Measurements from ENCODE around the gene ZCCHC9. TPM values are rescaled to one million over a fixed set of nuclear protein-coding genes. Genes with fewer than 3 reads are reported as not detected.
"Not testable (repeated sequence)": the region's sequence is repeated elsewhere in the genome, so short reads cannot be mapped to it uniquely, and the experiment has no call there.

The ZCCHC9 gene
- total RNA-seq, 1 donor from 2014 or later, result 26.8 TPM

DNA sequence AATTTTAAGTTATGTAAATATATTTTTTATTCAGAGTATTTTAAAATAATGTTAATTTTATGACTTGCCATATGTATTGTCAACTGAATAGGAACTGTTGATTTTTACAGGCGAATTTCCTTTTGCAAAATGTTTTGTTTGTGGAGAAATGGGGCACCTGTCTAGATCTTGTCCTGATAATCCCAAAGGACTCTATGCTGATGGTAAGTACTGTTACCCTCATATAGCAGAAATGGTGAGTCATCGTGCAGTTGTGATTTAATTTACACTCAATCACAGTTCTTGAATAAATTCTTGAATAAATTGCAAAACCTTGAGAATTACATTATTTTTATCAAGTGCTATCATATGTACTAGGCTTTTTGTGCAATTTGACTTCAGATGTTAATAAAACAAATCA is 7.4 kb downstream of the ZCCHC9 start:
- DNase-seq (ENCODE audit: low spot score), result no peak

DNA sequence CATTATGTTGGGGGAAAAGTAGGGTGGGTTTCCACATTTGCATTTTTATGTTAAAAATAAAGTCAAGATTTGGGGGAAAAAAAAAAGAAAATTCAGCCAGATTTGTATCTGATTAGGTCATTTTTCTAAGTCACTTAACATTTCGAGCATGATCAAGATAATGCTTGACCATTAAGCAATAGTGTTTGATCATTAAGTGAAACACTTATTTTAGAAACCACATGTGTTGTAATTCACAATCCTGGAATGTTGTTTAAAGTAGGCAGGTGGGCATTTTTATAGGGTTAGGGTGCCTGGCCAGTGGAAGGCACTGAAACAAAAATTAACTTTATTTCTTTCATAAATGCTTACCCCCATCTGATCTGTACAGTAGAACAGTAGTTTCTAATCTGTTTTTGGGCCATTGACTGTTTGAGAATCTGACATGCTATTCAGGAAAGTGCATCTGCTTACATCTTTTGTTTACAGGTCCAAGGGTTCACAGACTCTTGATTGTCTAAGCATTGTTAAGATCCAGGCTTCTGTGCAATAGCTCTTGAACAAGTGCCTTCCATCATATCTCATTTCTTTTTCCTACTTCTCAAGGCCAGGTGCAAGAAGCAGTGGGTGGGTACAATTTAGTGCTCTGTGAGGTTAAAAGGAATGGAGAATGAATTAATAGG is 9.1 kb downstream of the ZCCHC9 start:
- DNase-seq (ENCODE audit: low spot score), result no peak

DNA sequence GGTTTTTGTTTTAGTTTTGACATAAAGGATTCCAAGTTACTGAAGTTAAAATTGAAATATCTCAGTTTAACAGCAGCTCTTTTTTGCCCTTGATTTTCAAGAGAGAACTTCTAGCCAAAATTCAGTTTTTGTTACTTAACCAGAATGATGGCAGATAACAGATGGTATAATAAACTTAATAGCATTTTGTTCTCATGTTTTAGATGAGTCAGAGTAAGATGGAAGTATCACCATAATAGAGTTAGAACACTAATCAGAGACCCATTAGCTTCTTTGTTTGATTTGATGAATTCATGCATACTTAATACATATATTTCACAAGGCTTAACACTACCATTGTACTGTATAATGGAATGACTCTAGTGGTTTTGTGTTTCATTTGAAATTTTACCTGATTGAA is 11.9 kb downstream of the ZCCHC9 start:
- DNase-seq (ENCODE audit: low spot score), result no peak

DNA sequence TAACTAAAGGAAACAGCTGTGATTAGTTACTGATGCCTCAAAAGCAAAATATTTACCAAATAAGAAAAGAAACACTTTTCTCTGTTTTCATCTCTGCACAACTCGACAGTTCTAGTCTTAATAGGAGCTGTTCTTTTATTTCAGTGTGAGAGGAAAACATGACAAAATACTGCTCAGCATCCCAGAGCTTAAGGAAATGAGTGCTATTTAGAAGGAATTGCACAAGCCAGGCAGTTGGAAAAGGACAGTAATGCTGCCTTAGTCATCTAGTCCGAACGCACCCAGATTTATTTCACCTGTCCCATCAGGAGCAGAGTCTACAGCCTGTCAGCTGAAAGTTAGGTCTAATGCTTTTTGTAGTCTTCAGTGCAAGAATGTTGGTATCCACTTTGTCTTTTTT is 12.3 kb downstream of the ZCCHC9 start:
- no peak for DNase-seq (ENCODE audit: low spot score)

DNA sequence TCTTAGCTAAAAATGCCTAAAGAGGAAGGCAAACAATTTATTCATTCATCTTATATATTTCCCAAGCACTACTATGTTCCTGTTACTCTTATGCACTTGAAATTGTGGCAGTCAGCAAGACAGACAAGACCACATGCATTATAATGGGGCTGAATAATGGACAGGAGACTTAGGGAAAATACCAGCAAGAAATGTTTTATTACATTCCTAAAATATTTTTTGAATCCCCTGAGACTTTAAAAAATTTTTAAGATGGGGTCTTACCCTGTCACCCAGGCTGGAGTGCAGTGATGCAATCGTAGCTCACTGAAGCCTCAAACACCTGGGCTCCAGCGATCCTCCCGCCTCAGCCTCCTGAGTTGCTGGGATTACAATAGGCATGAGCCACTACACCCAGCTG is 13.2 kb downstream of the ZCCHC9 start:
- no peak for DNase-seq (ENCODE audit: low spot score)

DNA sequence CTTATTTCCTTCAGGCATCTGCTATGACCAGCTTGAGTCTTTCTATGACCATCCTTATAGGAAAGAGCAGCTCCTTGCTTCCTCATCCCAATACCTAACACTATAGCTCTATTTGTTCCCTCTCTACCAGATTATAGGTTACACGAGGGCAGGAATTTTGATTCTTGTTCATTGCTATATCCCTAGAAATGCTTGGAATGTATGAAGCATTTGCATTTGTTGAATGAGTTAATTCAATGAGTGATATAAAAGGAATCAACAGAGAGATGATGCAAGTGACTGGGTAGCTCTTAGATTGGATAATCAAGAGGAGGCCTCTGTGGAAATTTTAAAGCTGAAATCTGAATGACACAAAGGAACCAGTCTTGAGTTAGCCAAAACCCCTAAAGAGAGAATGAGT is 13.9 kb downstream of the ZCCHC9 start:
- DNase-seq (ENCODE audit: low spot score), result no peak

DNA sequence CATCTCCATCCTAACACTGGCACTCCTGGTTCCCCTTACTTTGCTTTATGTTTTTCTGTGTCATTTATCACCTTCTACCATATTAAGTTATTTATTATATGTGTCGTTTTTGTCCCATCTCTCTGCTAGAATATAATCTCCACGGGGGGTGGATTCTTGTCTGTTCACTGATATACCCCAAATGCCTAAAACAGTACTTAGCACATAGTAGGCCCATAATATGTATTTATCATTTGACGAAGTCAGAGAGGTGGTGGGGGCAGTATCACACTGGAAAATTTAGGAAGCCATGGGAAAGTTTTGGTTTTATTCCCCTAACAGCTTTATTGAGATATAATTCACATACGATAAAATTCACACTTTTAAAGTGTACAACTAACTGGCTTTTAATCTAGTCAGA is 14.4 kb downstream of the ZCCHC9 start:
- no peak for DNase-seq (ENCODE audit: low spot score)

DNA sequence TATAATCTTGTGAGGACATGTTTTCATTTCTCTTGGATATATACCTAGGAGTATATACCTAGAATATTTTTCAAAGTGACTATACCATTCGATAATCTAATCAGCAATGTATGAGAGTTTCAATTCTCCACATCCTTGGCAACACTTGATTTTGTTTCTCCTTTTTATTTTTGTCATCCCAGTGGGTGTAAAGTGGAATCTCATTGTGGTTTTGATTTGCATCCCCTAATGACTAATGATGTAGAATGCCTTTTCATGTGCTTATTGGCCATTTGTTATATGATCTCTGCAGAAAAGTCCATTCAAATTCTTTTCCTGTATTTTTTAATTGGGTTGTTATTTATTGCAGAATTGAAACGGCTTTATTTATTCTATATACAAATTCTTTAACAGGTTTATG is 15.2 kb downstream of the ZCCHC9 start:
- no peak for DNase-seq (ENCODE audit: low spot score)

DNA sequence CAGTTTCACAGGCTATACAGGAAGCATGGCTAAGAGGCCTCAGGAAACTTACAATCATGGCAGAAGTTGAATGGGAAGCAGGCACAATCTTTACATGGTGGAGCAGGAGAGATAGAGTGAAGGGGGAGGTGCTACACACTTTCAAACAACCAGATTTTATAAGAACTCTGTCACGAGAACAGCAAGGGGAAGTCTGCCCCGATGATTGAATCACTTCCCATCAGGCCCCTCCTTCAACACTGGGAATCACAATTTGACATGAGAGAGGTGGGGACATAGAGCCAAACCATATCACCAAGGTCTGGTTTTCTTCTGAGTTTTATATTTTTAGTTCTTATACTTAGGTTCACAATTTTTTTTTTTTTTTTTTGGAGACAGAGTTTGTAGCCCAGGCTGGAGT is 16.1 kb downstream of the ZCCHC9 start:
- no peak for DNase-seq (ENCODE audit: low spot score)

DNA sequence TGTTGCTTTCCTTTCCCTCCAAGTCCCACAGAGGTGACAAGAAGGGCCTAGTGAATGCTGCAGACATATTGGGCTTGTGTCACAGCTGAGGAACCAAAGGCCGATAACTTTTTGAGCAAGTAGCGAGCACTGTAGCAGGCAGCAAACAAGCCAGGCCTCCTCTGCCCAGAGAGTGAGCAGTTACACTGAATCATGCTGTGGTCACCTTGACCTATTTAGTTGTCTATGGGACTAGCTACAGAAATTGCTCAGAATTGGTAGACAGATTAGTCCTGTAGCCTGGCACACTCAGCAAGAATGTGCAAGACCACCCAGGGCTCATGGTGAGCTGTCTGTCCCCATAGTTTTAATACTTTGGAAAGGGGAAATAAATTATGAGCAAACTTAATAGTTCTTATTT is 25.2 kb downstream of the ZCCHC9 start:
- DNase-seq (ENCODE audit: low spot score), result no peak

DNA sequence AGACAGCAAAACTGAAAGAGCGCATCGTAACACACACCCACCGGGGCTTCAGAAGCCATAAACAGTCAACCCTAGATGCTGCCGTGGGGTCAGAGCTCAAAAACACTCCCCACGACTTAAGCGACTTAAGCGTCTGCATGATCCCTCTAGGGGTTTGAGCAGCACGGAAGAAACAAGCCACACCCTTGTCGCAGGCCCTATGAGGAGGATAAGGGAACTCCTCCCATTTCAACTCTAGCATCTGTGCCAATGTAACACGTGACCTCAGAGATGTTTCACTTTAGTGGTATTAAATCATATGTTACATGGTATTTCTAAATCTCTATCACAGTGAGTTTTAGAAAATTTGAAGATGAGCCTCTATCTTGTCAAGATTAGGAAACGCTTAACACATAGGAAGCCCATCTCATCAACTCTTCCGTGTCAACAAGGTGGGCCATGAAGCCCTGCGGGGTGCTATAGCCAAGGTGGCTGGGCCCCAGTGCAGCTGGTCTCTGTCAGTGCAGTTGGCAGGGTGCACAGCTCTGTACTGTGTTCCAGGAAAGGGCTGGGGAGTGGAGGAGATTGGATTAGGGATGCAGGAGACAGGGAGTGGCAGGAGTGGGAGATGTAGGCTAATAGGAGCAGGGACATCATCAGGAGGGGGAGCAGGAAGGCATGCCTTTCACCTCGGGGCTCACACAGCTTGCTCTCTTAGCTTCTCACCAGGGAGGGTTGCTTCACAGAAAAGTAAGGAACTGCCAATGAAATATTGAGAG is 33.1 kb downstream of the ZCCHC9 start:
- no peak for DNase-seq (ENCODE audit: low spot score)

DNA sequence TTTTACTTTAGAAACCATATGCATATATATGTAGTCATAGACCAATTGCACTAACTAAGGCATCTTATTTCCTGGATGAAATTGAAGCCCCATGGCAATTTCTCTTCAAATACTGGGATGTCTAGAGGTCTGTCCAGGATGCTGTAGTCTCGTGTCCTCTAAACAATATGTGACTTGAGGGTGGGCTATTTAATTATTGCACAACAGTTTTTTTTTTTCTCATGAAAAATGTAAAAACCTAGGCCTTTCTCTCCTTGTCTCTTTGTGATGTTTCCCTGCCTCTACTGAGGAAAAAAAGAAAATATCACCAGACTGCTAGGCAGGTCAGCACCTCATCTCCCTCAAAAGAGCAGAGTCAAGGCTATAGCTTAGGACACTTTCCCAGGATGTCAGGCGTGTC is 34.6 kb downstream of the ZCCHC9 start:
- no peak for DNase-seq (ENCODE audit: low spot score)

DNA sequence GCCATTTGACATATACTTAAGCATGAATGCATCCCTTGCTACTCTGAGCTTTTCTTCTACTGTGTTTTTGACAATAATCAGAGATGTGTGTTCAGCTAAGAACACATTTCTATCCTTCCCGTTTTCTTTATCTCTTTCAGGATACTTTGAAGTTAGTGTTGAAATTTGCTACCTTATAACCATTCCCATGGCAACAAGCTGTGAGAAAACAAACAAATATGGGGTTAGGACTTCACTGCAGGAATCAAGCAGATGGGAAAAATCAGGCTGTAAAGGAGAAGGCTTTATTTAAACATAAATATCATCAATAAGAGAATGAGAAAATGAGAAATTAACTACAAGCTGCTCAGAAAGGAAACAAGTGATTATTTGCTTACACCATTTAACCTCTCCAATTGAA is 35.2 kb downstream of the ZCCHC9 start:
- no peak for DNase-seq (ENCODE audit: low spot score)

DNA sequence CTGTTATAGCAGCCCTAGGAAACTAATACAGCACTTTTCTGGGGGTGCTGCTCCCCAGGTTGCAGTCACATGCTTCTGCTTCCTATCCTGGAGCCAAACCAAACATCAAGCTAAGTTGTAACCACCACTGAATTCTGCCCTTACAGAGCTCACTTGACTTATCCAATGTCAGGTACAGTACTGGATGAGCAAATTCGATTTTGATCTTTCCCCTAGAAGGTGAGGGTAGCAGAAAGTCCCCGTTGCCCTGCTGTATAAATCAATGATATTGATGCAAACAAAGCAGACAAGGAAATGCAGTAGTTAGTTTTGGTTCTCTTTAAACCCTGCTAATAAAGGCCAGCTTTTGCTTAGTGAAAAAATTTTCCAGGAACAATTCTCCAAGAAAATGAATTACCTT is 36.4 kb downstream of the ZCCHC9 start:
- DNase-seq (ENCODE audit: low spot score), result no peak

DNA sequence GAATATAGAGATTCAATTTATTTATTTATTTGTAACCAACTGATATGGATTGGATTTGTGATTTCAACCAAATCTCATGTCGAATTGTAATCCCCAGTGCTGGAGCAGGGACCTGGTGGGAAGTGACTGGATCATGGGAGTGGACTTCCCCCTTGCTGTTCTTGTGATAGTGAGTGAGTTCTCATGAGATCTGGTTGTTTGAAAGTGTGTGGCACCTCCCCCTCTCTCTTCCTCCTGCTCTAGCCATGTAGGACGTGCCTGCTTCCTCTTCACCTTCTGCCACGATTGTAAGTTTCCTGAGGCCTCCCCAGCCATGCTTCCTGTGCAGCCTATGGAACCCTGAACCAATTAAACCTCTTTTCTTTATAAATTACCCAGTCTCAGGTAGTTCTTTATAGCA is 36.8 kb downstream of the ZCCHC9 start:
- not testable (repeated sequence) for DNase-seq (ENCODE audit: low spot score)

DNA sequence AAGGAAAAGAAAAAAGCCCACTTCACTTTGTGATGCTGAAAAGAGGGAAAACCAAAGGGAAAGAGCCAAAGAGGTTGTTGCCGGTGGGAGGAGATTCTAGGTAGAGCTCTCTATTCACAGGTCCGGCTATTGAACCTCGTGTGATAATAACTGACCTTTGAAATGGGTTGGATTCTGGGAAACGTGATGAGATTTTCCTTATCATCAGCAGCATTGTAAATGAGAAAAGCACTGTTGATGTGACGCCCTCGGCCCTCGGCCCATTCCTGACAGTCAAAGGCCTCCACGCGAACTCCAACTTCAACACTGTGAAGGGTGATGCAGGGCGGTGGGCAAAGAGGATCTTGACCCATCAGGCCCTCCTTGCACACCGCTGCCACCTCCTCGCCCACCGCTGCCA is 43.3 kb downstream of the ZCCHC9 start:
- DNase-seq (ENCODE audit: low spot score), result no peak

DNA sequence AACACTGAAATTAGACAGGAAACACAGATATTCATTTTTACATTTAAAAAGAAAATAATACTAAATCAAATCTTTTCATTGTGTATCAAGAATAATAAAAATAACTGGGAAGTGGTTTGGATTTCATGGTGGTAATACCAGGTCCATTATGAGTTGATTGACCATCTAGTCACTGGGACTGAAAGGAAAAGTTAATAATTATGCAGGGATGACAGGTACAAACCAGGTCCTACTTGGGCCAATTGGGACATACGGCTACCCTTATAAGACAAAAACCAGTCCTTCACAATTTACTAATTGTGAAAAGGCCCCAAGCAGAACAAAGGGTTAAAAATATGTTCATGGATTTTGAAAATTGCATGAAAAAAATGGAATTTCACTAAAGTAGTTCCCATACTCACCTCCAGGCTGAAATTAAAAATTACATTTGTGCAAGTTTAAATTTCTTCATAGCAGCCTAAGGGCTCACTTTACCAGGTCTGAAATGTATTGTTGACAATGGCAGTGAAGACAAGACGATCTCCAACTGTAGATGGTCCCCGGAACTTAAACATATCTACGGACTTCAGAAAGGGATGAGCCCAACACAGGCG is 44.1 kb downstream of the ZCCHC9 start:
- no peak for DNase-seq (ENCODE audit: low spot score)

DNA sequence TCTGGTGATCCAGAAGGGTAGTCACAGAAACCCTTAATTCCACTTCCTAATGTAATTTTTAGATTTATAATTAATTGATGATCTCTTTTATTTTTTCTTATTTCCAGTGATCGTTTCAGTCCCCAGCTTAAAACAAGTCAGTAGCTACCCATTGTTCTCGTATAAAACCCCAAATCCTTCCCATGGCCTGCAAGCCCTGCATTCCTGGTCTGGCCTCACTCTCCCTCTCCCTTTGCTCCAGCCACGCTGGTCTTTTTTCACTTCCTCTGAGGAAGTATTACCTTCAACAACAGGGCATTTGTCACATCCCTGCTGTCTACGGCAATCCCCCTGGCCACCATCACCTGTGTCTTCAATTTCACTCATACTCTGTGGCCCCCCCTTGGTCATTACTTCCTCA is 47.8 kb downstream of the ZCCHC9 start:
- DNase-seq (ENCODE audit: low spot score), result no peak

DNA sequence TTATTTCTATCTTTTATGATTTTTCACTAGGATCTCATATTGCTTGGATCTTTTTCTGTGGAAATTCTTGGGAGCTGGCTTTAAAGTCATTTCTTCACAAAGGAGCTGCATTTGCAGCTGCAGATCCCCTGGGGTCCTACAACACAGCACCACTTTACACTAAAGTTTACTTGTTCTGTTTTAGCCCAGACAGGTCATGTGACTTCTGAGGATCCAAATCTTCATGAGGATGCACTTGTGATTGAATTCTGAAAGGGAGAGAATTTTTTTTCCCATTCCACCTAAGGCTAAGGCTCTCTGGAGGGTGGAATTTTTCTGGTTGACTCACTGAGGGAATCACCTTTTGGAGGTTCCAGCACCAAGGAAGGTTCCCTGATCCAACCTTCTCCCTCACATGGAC is 49.1 kb downstream of the ZCCHC9 start:
- DNase-seq (ENCODE audit: low spot score), result no peak

DNA sequence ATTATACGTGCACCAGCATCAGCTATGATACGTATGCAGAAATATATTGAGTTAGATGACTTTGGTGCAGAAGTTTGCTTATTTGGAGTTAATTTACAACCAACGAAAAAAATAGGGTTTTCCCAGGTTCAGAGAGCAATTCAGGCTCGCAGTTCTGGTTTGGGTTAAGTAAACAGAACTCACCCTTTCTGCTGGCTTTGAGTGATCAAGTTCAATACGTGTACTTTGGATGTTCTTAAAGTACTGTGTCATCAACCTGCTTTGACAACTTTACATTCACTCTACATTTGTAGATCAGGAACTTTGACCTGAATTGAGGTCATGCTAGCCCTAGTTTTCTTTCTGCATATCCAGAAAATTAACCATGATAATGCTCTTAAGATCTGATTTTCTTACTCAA is 51.8 kb downstream of the ZCCHC9 start:
- DNase-seq (ENCODE audit: low spot score), result peak; percentile 34

DNA sequence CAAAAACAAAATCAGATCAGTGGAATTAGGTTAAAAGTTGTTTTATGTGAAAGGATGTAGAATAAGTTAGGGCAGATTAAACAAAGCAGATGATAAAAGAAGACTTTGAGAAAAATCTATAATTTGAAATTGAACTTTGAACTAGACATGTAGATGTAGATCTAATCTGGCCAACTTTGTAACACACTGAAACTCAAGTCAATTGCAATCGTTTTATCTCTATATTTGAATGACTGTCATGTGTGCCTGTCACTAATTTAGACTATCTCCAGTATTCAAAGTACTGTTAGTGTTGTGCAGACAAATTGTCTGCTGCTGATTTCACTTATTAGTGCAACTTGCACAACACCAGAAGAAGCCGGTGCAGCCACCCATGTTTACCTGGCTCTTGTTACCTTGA is 52.7 kb downstream of the ZCCHC9 start:
- DNase-seq (ENCODE audit: low spot score), result no peak

DNA sequence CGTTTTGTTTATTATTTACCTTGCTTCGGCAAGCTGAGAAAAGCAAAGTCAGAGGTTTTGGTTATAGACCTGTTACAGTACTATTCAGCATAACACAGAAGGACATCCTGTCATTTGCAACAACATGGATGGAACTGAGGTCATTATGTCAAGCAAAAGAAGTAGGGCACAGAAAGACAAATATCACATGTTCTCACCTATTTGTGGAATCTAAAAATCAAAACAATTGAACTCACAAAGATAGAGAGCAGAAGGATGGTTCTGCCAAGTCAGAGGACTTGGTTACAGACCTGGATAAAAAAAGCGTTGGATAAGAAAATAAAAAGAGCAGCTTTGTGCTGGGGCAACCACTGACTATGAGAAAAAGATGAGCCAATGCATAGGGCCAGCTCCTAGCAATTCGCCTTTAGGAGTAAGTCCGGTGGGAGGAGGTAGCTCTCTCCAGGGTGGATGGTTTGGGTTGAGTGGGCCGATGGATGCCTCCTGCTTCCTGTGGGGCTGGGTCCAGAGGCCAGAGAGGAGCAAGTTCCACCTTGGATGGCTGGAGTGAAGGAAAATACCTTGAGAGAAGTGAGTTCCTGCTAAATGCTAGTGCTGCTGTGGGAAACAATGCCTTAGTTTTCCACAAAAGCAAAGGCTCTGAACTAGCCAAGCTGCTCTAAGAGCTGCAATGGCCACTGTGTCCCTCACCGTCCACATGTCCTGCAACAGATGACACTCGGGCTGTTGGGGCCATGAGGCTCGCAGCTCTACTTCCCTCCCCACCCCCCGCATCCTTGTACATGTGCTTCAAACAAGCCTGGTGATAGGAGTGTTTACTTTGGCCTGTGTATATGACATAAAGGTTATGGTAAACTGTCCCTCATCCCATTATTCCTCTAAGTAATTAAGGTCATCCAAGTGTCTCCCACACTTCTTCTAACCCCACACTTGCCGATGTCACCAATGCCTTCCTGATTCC is 54.2 kb downstream of the ZCCHC9 start:
- peak; percentile 35 for DNase-seq (ENCODE audit: low spot score)
